GM21381 (cell line): Measurements from ENCODE around the gene ORAI3.

ENCODE experiments used
- ATAC-seq: cut with Tn5 transposase; IDR thresholded peaks from one replicate; pipeline ENCODE4 v1.9.1; 2021; ENCODE audit warnings: mild to moderate bottlenecking, moderate library complexity; ENCODE audit not compliant: unreplicated experiment

Gene ORAI3

DNA sequence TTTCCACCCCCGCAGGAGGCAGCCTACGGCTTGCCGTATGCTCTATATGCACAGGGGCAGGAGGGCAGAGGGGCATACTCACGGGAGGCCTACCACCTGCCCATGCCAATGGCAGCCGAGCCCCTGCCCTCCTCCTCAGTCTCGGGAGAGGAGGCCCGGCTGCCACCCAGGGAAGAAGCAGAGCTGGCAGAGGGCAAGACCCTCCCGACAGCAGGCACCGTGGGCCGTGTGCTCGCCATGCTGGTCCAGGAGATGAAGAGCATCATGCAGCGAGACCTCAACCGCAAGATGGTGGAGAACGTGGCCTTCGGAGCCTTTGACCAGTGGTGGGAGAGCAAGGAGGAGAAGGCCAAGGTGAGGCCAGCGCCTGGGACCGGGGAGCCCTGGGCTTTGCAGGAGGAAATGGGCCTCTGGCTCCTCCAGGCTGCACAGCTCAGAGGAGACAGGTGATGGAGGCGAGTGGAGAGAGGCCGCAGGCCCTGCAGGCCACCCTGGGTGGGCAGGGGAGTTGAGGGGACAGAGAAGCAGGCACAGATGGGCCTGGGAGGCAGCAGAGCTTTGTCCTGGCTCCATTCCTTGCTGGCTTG lies 17.3 kb downstream of the ORAI3 start:
- ATAC-seq = no peak

DNA sequence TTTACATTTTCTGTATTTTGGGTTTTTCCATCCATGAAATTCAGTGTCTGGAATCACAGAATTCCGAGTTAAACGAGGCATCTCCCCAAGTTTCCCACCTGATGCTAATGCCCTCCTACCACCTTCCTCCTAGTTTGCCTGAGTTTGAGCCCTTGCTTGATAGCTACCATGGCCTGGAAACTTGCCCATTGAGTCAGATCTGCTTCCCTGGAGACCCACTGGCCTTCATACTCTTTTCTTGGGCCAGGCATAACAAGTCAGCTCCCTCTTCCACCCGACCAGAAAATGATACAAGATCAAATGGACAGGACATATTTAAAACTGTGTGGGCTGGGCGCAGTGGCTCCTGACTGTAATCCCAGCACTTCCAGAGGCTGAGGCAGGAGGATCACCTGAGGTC lies 18.9 kb downstream of the ORAI3 start:
- no peak for ATAC-seq

DNA sequence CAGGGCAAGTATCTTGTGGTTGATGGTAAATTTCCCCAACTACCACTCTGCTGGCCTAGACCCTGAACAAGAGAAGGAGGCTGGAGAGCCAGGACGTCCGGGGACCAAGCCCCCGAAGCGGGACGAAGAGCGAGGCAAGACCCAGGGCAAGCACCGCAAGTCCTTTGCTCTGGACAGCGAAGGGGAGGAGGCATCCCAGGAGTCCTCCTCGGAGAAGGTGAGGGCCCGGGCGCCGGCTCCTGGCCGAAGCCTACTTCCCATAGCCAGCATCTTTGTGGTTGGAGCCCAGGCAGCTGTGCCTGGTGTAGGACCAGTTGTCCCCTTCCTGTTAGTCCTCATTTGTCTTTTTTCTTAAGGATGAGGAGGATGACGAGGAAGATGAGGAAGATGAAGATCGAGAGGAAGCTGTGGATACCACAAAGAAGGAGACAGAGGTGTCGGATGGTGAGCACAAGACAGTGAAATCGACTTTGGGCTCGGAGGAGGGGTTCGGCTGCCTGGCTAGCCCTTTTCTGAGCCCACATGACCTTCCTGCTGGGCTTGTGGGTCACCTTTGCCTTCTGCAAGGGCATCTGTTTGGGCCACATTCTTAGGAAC lies 20.5 kb downstream of the ORAI3 start:
- no peak for ATAC-seq

DNA sequence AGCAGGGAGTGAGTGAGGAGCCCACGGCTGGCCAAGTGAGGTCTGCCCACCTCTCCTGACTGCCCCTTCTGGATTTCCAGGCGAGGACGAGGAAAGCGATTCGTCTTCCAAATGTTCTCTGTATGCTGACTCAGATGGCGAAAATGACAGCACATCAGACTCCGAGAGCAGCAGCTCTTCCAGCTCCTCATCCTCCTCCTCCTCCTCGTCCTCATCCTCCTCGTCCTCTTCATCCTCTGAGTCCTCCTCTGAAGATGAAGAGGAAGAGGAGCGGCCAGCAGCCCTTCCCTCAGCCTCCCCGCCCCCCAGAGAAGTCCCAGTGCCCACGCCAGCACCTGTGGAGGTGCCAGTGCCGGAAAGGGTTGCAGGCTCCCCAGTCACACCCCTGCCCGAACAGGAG lies 22.4 kb downstream of the ORAI3 start:
- ATAC-seq = no peak

DNA sequence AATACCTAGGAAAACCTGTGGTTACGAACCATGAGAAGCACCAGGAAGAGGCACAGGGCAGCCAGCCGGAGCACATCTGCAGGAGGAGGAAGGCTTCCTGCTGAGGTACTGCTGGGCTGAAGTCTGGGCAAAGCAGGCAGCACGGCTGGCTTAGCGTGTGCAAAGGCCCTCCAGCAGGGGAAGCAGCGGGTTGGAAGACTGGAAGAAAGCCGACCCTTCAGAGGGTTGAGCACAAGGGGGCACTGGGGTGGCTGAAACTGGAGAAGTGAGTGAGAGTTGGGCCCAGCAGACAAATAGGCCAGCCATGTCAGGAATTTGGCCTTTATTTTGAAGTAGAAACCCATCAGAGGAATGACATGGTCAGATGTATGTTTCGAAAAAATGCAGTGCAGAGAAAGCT lies 24.0 kb downstream of the ORAI3 start:
- ATAC-seq = no peak

DNA sequence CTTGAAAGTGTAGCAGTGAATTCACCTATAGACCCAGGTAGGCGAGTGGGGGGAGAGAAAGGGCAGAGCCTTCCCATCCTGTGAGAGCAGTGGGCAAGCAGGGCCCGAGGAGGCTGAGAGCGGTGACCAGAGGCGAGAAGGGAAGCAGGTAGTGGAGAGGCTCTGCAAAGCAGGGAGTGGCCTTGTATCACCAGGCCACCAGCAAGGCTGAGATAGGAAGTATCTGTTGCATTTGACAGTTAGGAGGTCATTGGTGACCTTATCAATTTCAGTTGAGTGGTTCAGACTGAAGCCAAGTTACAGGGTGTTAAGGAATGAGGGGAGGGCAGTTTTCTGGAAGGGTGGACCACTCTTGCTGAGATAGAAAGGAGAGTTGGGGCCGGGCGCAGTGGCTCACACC lies 25.5 kb downstream of the ORAI3 start:
- no peak for ATAC-seq

GRCh38 chr16:30976486-30976885 lies 27.6 kb downstream of the ORAI3 start:
- ATAC-seq = no peak

GRCh38 chr16:30977502-30977901 lies 28.6 kb downstream of the ORAI3 start:
- no peak for ATAC-seq

DNA sequence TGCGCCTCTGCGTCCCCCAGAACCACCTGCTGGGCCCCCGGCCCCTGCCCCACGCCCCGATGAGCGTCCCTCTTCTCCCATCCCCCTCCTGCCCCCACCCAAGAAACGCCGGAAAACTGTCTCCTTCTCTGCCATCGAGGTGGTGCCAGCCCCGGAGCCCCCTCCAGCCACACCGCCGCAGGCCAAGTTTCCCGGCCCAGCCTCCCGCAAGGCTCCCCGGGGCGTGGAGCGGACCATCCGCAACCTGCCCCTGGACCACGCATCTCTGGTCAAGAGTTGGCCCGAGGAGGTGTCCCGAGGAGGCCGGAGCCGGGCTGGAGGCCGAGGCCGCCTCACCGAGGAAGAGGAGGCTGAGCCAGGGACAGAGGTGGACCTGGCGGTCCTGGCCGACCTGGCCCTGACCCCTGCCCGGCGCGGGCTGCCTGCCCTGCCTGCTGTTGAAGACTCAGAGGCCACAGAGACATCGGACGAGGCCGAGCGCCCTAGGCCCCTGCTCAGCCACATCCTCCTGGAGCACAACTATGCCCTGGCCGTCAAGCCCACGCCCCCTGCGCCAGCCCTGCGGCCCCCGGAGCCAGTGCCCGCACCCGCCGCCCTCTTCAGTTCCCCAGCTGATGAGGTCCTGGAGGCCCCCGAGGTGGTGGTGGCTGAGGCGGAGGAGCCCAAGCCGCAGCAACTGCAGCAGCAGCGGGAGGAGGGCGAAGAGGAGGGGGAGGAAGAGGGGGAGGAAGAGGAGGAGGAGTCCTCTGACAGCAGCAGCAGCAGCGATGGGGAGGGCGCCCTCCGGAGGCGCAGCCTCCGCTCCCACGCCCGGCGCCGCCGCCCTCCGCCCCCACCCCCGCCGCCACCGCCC lies 30.5 kb downstream of the ORAI3 start:
- no peak for ATAC-seq

- no peak for ATAC-seq
Observed at GRCh38 chr16:30980023-30980371, 31.1 kb downstream of the ORAI3 start.

- ATAC-seq = no peak
Observed at GRCh38 chr16:30980434-30980833, 31.6 kb downstream of the ORAI3 start.

DNA sequence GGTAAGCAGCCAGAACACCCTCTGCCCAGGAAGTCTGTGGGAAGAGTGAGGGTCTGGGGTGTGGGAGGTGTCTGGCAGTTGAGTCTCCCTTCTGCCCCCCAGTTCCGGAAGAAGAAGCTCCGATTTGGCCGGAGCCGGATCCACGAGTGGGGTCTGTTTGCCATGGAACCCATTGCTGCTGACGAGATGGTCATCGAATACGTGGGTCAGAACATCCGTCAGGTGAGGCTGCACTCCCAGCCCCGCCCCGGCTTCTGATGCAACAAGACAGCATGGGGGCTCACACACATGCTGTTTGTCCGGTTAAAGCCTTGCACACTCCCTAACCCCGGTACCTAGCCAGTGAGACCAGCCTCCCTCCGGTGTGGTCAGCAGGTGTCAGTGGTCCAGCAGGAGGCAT lies 32.1 kb downstream of the ORAI3 start:
- no peak for ATAC-seq

GRCh38 chr16:30982548-30983288 lies 33.9 kb downstream of the ORAI3 start:
- no peak for ATAC-seq

DNA sequence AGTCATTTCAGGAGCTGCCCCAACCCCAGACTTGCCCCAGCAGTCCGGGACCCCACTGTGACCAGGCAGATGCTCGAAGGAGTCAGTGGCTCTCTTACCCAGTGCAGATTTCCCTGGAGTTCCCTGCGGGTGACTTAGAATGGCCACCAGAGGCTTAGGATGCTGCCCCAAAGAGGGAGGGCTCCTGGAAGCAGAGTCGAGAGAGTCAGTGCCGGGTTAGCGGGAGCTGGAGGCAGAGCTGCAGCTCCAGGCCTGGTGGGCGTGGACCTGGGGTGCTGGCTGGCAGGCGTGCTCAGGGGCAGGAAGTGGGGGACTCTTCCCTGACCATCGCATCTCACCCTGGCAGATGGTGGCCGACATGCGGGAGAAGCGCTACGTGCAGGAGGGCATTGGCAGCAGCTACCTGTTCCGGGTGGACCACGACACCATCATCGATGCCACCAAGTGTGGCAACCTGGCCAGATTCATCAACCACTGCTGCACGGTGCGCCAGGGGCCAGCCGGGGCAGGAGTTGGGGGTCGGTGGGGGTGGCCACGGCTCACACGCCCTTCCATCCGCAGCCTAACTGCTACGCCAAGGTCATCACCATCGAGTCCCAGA lies 34.5 kb downstream of the ORAI3 start:
- ATAC-seq = no peak

DNA sequence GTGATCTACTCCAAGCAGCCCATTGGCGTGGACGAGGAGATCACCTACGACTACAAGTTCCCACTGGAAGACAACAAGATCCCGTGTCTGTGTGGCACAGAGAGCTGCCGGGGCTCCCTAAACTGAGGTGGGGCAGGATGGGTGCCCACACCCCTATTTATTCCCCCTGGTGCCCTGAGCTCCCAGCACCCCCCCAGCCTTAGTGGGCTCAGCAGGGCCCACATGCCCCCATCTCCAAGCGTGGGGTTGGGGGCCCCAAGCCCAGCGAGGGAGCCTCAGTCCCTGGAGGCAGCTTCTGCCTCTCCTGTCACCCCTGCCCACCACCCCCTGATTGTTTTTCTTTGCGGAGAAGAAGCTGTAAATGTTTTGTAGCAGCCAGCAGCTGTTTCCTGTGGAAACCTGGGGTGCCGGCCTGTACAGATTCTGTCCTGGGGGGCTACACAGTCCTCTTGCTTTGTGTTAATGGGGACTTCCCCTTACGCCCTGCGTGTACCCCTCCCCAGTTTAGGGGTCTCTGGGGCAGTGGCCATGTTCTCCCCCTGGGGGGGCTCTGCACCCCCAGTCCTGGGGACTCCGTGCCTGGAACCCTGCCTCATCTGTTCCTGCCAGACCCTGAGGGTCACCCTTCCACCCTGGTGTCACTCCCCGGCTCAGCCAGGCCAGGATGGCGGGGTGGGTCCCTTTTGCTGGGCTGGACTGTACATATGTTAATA lies 35.2 kb downstream of the ORAI3 start:
- ATAC-seq = no peak

GRCh38 chr16:30984669-30985400 lies 36.0 kb downstream of the ORAI3 start, which contains the start of gene HSD3B7:
Gene HSD3B7 (plus strand): TSS chr16:30985207. CDS start chr16:30985659, 452 bp downstream.
- ATAC-seq = no peak

GRCh38 chr16:30985401-30986128 lies 36.7 kb downstream of the ORAI3 start:
- ATAC-seq = no peak

GRCh38 chr16:30986129-30986991 lies 37.5 kb downstream of the ORAI3 start:
- ATAC-seq = no peak
